ENCODE data around the gene LINC01488.

LINC01488 gene

GRCh38 chr11:69480547-69481392 is 693 bp upstream of the LINC01488 start:
- no peak for TF ChIP-seq CTCF (IDR thresholded peaks at IDR 0.05; ENCODE audit: low read depth, low read length, poor library complexity, severe bottlenecking)
- TF ChIP-seq EZH2phosphoT487 (IDR thresholded peaks at IDR 0.05; ENCODE audit: borderline replicate concordance, low read length) = no peak
- Histone ChIP-seq H3K9me3 (ENCODE audit: control insufficient read depth, insufficient read depth, low read length) (no peaks in the 10 kb centered on the region), H3K4me2 (ENCODE audit: low read length) (no peak overlapping the region), H3K36me3 (ENCODE audit: control insufficient read depth, low read length) (no peaks in the 10 kb centered on the region), H3K27ac (ENCODE audit: low read depth, low read length) (no peak overlapping the region), H4K20me1 (ENCODE audit: control insufficient read depth, insufficient read depth, low read depth, low read length) (no peaks in the 10 kb centered on the region), H3F3A (ENCODE audit: control insufficient read depth, insufficient read depth) (no peaks in the 10 kb centered on the region), H3K9me2 (replicated peaks; ENCODE audit: control insufficient read depth, low read length) (no peaks in the 10 kb centered on the region), H3K4me1 (ENCODE audit: control insufficient read depth, low read length) (no peaks in the 10 kb centered on the region), H3K79me2 (ENCODE audit: control insufficient read depth, low read length) (no peaks in the 10 kb centered on the region), H3K27me3 (ENCODE audit: control insufficient read depth, low read length) (no peaks in the 10 kb centered on the region), H3K4me3 (ENCODE audit: low read length) (no peak overlapping the region)

- no peaks in the 10 kb centered on the region for H3K9me2 ChIP-seq (replicated peaks; ENCODE audit: control insufficient read depth, low read length)
- no peaks in the 10 kb centered on the region for H3K36me3 ChIP-seq (ENCODE audit: control insufficient read depth, low read length)
- no peaks in the 10 kb centered on the region for H3K9me3 ChIP-seq (ENCODE audit: control insufficient read depth, insufficient read depth, low read length)
- H3K4me2 ChIP-seq (ENCODE audit: low read length) = no peak overlapping the region
- no peak overlapping the region for H3K27ac ChIP-seq (ENCODE audit: low read depth, low read length)
- no peaks in the 10 kb centered on the region for H4K20me1 ChIP-seq (ENCODE audit: control insufficient read depth, insufficient read depth, low read depth, low read length)
- TF ChIP-seq EZH2phosphoT487 (IDR thresholded peaks at IDR 0.05; ENCODE audit: borderline replicate concordance, low read length) = no peak
- TF ChIP-seq CTCF (IDR thresholded peaks at IDR 0.05; ENCODE audit: low read depth, low read length, poor library complexity, severe bottlenecking) = no peak
- no peaks in the 10 kb centered on the region for H3K4me1 ChIP-seq (ENCODE audit: control insufficient read depth, low read length)
- H3F3A ChIP-seq (ENCODE audit: control insufficient read depth, insufficient read depth) = no peaks in the 10 kb centered on the region
- H3K4me3 ChIP-seq (ENCODE audit: low read length) = no peak overlapping the region
- H3K79me2 ChIP-seq (ENCODE audit: control insufficient read depth, low read length) = no peaks in the 10 kb centered on the region
- H3K27me3 ChIP-seq (ENCODE audit: control insufficient read depth, low read length) = no peaks in the 10 kb centered on the region
Measured at GRCh38 chr11:69482322-69482721, 859 bp downstream of the LINC01488 start.

- Histone ChIP-seq H4K20me1 (ENCODE audit: control insufficient read depth, insufficient read depth, low read depth, low read length) (no peaks in the 10 kb centered on the region), H3K27me3 (ENCODE audit: control insufficient read depth, low read length) (no peaks in the 10 kb centered on the region), H3K4me2 (ENCODE audit: low read length) (no peak overlapping the region), H3K9me2 (replicated peaks; ENCODE audit: control insufficient read depth, low read length) (no peaks in the 10 kb centered on the region), H3K4me1 (ENCODE audit: control insufficient read depth, low read length) (no peaks in the 10 kb centered on the region), H3K9me3 (ENCODE audit: control insufficient read depth, insufficient read depth, low read length) (no peaks in the 10 kb centered on the region), H3K79me2 (ENCODE audit: control insufficient read depth, low read length) (no peaks in the 10 kb centered on the region), H3K27ac (ENCODE audit: low read depth, low read length) (no peak overlapping the region), H3K4me3 (ENCODE audit: low read length) (no peak overlapping the region), H3K36me3 (ENCODE audit: control insufficient read depth, low read length) (no peaks in the 10 kb centered on the region), H3F3A (ENCODE audit: control insufficient read depth, insufficient read depth) (no peaks in the 10 kb centered on the region)
- TF ChIP-seq CTCF (IDR thresholded peaks at IDR 0.05; ENCODE audit: low read depth, low read length, poor library complexity, severe bottlenecking) (no peak), EZH2phosphoT487 (IDR thresholded peaks at IDR 0.05; ENCODE audit: borderline replicate concordance, low read length) (no peak)
Measured at GRCh38 chr11:69483170-69483569, 1.7 kb downstream of the LINC01488 start.

All from DOHH2 (cell line).